RKO (cell line): Measurements from ENCODE around the gene IL18.
"Not testable (repeated sequence)": the region's sequence is repeated elsewhere in the genome, so short reads cannot be mapped to it uniquely, and the experiment has no call there.

ENCODE experiments used
- DNase-seq: peaks from one replicate; pipeline ENCODE4 v3.0.0-alpha.2; 2016; ENCODE audit warnings: low spot score

IL18 gene

GRCh38 chr11:112115386-112115785, 48.5 kb downstream of the IL18 start:
- DNase-seq, result no peak

- DNase-seq, result no peak
Measured at GRCh38 chr11:112114460-112114859, 49.4 kb downstream of the IL18 start.

GRCh38 chr11:112113539-112114457, 50.1 kb downstream of the IL18 start:
- peak; percentile 83 for DNase-seq

- DNase-seq, result no peak
Measured at GRCh38 chr11:112106070-112106469, 57.8 kb downstream of the IL18 start.

- no peak for DNase-seq
Measured at GRCh38 chr11:112103446-112103845, 60.4 kb downstream of the IL18 start.

GRCh38 chr11:112100462-112100861, 63.4 kb downstream of the IL18 start:
- DNase-seq, result no peak

GRCh38 chr11:112097734-112098528, 66.0 kb downstream of the IL18 start:
- DNase-seq, result no peak

- DNase-seq, result no peak
Measured at GRCh38 chr11:112096194-112096593, 67.7 kb downstream of the IL18 start.

- not testable (repeated sequence) for DNase-seq
Measured at GRCh38 chr11:112095302-112095701, 68.6 kb downstream of the IL18 start.
